HG02938 (cell line): ENCODE results near the gene LAMB3.

Experiments
- ATAC-seq: cut with Tn5 transposase; IDR thresholded peaks from one replicate; pipeline ENCODE4 v1.9.1; 2021; ENCODE audit warnings: mild to moderate bottlenecking, moderate library complexity; ENCODE audit not compliant: unreplicated experiment

The LAMB3 gene

DNA sequence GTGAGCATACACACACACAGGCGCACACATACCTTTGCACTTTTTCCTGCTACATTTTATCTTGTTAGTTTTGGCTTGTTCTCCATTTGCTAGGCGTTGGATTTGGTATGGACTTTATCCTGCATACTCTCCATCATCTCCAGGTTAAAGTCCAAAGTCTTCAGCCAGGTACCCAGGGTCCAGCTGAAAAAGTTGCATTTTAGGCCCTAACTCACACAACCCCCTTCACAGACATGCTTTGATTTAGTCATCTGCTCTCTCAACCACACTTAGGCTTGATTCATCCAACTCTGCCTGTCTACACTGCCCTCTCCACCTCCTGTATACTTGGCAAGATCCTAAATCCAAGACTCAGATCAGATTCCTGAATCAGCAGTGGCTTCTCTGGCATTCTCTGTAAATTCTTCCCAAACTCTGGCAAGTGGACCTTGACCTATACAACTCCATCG is 10.7 kb upstream of the LAMB3 start:
- no peak for ATAC-seq

- ATAC-seq, result no peak
Measured at GRCh38 chr1:209661071-209661470, 8.8 kb upstream of the LAMB3 start.

DNA sequence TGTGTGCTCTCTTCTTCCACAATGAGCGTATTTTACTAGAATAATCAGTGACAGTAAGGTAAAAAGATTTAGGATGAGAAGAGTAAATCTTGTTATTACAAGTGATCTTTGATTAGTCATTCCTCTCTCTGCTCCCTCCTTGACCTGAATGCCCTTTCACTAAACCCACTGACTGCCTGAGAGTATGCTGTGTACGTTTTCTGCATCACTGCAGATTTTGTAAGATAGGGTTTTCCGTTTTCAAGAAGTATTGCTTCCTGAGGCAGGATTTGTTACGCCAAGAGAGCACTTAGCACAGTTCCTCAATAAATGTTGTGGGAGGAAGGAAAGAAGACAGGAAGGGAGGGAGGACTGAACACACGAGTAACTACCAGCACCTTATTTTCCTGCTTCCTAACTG is 7.7 kb upstream of the LAMB3 start:
- ATAC-seq, result peak; percentile 88

GRCh38 chr1:209657918-209658317 is 5.7 kb upstream of the LAMB3 start:
- no peak for ATAC-seq

DNA sequence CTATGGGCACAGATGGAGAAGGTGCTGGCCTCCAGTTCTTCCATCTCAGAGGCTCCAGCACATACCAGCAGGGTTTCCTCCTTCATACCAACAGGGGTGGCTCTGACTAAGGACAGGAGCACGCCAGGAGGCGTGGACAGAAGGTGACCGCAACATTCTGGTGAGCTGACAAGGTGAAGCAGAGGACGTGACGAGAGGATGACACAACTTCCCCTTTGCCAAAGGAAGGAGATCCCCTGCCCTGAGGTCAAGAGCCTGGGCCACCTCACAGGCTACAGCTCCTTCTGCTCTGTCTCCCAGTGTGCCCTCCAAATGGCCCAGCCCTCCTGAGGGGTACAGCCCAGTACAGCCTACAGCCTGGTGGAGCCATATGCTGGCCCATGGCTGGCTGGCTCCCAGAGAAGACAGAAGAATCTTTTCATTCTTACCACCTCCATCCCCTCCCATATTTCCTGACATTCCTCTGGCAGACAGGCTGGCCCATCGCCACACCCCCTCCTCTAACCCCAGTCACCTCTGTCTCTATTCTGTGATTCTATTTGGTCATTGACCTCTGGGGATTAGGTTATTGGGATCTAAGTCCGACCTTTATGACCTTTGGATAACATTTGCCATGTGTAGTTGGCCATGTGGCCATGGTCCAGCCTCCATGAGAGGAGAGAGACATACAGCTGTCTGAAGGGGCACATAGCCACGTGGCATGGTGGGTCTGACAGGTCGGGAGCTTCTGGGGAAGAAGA is 5.1 kb upstream of the LAMB3 start:
- ATAC-seq, result no peak

- ATAC-seq, result no peak
Measured at GRCh38 chr1:209655411-209656231, 3.4 kb upstream of the LAMB3 start.

GRCh38 chr1:209653915-209654351 is 1.7 kb upstream of the LAMB3 start:
- no peak for ATAC-seq

GRCh38 chr1:209652873-209653401 is 712 bp upstream of the LAMB3 start:
- ATAC-seq, result no peak

DNA sequence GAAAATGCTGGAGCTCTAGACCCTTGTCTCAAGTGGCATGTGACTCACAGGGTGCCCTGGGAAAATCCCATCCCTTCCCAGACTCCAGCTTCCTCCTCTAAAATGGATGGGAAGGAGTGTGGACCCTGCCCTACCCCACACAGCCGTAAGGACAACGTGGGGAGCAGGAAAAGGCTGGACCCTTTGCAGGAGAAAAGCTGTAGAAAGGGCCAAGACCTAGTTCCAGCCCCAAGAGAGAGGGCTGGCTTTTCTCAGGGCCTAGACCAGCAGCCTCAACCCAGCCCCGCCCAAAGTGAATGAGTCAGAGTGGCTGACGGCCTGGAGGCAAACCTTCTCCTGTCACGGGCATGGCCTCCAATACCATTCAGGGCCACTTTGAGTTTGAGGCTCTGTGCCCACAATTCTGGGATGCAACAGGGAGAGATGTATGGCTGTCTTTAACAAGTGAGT is 1.1 kb downstream of the LAMB3 start:
- ATAC-seq, result peak; percentile 47

GRCh38 chr1:209650454-209650853 is 1.8 kb downstream of the LAMB3 start:
- no peak for ATAC-seq

GRCh38 chr1:209648931-209649776 is 3.1 kb downstream of the LAMB3 start:
- ATAC-seq, result no peak

DNA sequence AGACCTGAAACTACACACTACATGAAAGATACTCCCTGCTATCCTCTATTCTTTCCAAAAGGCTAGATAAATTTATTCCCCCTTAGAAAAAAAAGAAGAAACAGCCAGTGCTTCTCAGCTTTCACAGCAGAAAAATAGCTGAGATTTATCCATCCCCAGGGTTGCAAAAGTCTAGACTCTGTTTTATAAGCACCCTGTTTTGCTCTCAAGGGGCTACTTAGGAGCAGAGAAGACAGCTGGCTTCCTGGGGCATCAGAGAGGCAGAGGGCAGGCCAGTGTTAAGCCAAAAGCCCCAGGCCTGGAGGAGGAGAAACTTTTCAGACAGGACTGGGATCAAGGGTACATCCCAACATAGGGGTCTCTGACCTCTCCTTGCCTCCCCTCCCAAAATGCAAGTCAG is 3.9 kb downstream of the LAMB3 start:
- no peak for ATAC-seq

- no peak for ATAC-seq
Measured at GRCh38 chr1:209647156-209647555, 5.1 kb downstream of the LAMB3 start.

- ATAC-seq, result no peak
Measured at GRCh38 chr1:209646558-209646957, 5.7 kb downstream of the LAMB3 start.

- no peak for ATAC-seq
Measured at GRCh38 chr1:209645574-209646452, 6.4 kb downstream of the LAMB3 start.

DNA sequence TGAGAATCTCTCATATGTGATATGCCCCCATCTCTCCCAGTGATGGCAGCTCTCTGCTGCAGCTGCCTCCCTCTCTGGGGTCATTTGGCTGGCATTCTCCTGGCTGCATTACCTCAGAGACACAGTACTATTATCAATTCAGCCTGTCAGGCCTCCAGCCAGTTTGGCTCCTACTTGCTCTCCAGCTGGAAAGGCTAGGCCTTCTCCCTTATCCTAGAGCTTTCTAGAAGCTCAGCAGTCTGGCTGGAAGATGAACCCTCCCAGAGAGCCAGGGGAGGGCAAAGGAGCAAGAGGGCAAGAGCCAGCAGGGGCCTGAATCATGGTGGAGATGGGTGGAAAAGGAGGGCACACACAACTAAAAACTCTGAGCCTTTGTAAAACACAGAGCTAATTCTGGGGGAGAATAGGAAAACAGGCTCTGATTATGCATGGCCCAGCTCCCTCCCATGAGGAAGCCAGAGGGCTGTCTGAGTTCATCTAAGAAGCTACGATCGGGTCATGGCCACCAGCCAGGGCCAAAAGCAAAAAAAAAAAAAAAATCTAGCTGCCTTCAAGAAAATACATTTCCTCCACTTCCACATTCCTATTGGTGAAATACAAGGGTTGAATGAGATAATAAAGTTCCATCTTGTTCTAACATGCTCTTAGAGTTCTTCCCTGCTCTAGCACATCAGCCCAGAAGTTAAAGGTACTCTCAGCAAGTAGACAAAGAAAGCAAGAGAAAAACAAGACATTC is 8.8 kb downstream of the LAMB3 start:
- ATAC-seq, result no peak

GRCh38 chr1:209642816-209643215 is 9.4 kb downstream of the LAMB3 start:
- no peak for ATAC-seq

DNA sequence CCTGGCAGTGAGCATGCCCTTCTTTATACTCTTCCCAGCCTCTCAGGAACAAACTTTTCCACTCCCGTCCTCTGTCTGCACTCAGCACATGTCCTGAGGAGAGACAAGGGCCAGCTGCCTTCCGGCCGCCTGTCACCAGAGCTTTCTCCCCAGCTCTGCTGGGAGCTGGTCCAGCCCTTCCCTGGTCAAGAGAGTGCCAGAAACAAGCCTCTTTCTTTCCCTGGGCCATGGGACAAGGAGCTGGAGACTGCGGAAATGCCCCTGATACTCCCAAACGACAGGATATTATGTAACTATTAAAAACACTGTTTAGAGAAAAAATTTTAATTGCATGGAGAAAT is 10.4 kb downstream of the LAMB3 start:
- ATAC-seq, result no peak

DNA sequence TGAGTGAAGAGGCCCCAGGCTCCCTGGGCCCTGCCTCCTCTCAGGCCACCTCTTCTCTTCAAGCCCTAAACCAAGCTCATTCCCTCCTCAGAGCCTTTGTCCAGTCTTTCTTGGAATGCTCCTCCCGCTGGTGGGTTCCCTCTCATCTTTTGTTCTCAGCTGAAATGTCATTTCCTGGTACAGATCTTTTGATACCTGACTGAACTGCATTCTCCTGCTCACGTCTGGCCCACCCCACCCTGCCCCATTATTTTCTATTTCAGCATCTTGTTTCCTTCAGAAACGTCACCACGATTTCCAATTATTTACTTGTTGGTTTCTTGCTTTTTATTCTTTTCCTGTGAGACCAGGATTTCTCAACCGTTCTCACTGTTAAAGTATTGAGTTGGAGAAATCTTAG is 16.4 kb downstream of the LAMB3 start:
- no peak for ATAC-seq
